ENCODE results near the gene CNOT10.
"Not testable (repeated sequence)": the region's sequence is repeated elsewhere in the genome, so short reads cannot be mapped to it uniquely, and the experiment has no call there.

Gene CNOT10

GRCh38 chr3:32684800-32685542 is at the start of gene CNOT10:
Gene CNOT10 (plus strand): TSS chr3:32685188. CDS start chr3:32685461, 273 bp downstream.
- peak within 1 kb of the TSS; percentile 85 for H3K27ac ChIP-seq
- no peak for TF ChIP-seq ZFX (IDR thresholded peaks at IDR 0.05; ENCODE audit: borderline replicate concordance)
- peak; percentile 39; the same call in 1 of the 2 replicates for TF ChIP-seq CTCF (IDR thresholded peaks at IDR 0.05)

GRCh38 chr3:32640939-32641338 is 44.0 kb upstream of the CNOT10 start:
- H3K27ac ChIP-seq = no peak overlapping the region
- TF ChIP-seq ZFX (IDR thresholded peaks at IDR 0.05; ENCODE audit: borderline replicate concordance) (no peak), CTCF (IDR thresholded peaks at IDR 0.05) (no peak)

- TF ChIP-seq CTCF (IDR thresholded peaks at IDR 0.05) (no peak), ZFX (IDR thresholded peaks at IDR 0.05; ENCODE audit: borderline replicate concordance) (no peak)
- H3K27ac ChIP-seq = no peak overlapping the region
These were observed 43.6 kb upstream of the CNOT10 start for GRCh38 chr3:32641356-32641755.

GRCh38 chr3:32643354-32643753 is 41.6 kb upstream of the CNOT10 start:
- no peak for TF ChIP-seq CTCF (IDR thresholded peaks at IDR 0.05)
- TF ChIP-seq ZFX (IDR thresholded peaks at IDR 0.05; ENCODE audit: borderline replicate concordance) = no peak
- H3K27ac ChIP-seq = no peak overlapping the region

- no peak overlapping the region for H3K27ac ChIP-seq
- no peak for TF ChIP-seq ZFX (IDR thresholded peaks at IDR 0.05; ENCODE audit: borderline replicate concordance)
- no peak for TF ChIP-seq CTCF (IDR thresholded peaks at IDR 0.05)
These were observed 41.2 kb upstream of the CNOT10 start for GRCh38 chr3:32643816-32644215.

- no peak overlapping the region for H3K27ac ChIP-seq
- TF ChIP-seq ZFX (IDR thresholded peaks at IDR 0.05; ENCODE audit: borderline replicate concordance) = no peak
- TF ChIP-seq CTCF (IDR thresholded peaks at IDR 0.05) = no peak
These were observed 40.6 kb upstream of the CNOT10 start for GRCh38 chr3:32644380-32644779.

GRCh38 chr3:32646761-32647160 is 38.2 kb upstream of the CNOT10 start:
- H3K27ac ChIP-seq = no peak overlapping the region
- TF ChIP-seq CTCF (IDR thresholded peaks at IDR 0.05) (no peak), ZFX (IDR thresholded peaks at IDR 0.05; ENCODE audit: borderline replicate concordance) (no peak)

- H3K27ac ChIP-seq = not testable (repeated sequence)
These were observed 32.5 kb upstream of the CNOT10 start for GRCh38 chr3:32652337-32653100.

Data from 22Rv1 (cell line).